AG10803 (cell line): ENCODE data around the gene AEBP2.
"Not testable (repeated sequence)": the region's sequence is repeated elsewhere in the genome, so short reads cannot be mapped to it uniquely, and the experiment has no call there.

ENCODE experiments used
- DNase-seq: peaks from one replicate; pipeline ENCODE4 v3.0.0; 2010; ENCODE audit warnings: low read depth
- H3K4me3 ChIP-seq: 2 replicates; pipeline ENCODE4 v1.5.1; 2011; ENCODE audit warnings: mild to moderate bottlenecking, low read length, control low read depth
- TF ChIP-seq, protein P1 (sequence below): conservative IDR thresholded peaks from 2 replicates; pipeline ENCODE4 v1.5.1; 2011; ENCODE audit warnings: mild to moderate bottlenecking, low read length, control low read depth, inconsistent platforms

AEBP2 gene

DNA sequence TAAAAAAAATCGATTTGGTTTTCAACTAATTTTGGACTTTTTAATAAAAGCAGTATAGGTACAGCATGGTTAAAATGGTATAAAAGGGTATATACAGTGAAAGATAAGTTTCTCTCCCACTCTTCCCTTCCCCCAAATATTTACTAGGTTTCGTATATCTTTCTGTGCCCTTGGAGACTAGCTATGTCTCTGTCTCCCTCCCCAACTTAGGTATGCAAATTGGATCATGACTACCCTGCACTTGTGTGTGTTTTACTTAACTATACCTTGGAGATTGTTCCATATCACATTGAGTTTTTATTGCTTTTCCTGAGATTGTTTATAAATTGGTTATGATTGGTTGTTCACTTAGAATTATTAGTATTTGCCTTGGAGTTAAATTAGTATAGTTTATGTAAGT lies 19.4 kb downstream of the AEBP2 start:
- TF ChIP-seq, protein P1, sequence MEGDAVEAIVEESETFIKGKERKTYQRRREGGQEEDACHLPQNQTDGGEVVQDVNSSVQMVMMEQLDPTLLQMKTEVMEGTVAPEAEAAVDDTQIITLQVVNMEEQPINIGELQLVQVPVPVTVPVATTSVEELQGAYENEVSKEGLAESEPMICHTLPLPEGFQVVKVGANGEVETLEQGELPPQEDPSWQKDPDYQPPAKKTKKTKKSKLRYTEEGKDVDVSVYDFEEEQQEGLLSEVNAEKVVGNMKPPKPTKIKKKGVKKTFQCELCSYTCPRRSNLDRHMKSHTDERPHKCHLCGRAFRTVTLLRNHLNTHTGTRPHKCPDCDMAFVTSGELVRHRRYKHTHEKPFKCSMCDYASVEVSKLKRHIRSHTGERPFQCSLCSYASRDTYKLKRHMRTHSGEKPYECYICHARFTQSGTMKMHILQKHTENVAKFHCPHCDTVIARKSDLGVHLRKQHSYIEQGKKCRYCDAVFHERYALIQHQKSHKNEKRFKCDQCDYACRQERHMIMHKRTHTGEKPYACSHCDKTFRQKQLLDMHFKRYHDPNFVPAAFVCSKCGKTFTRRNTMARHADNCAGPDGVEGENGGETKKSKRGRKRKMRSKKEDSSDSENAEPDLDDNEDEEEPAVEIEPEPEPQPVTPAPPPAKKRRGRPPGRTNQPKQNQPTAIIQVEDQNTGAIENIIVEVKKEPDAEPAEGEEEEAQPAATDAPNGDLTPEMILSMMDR: no peak
- DNase-seq: no peak
- no peak overlapping the region for H3K4me3 ChIP-seq

DNA sequence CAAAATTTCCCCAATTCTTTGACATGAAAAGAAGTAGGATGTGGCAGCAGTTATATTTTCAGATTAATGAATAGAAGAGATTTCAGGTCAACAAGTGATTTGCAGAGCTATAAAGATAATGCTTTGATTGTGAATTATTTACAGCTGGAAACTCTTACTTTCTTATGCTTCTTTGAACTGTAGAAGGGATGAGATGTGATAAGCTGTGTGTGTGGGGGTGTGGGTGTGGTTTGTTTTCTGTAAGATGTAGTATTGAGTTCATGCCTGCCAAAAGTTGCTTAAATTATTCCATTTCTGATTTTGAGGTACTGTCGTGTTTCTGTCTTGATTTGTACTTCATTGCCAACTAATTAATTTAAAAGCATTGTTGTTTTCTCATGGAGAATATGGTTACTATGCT lies 22.7 kb downstream of the AEBP2 start:
- DNase-seq: no peak
- H3K4me3 ChIP-seq: no peak overlapping the region
- TF ChIP-seq, protein P1: no peak

DNA sequence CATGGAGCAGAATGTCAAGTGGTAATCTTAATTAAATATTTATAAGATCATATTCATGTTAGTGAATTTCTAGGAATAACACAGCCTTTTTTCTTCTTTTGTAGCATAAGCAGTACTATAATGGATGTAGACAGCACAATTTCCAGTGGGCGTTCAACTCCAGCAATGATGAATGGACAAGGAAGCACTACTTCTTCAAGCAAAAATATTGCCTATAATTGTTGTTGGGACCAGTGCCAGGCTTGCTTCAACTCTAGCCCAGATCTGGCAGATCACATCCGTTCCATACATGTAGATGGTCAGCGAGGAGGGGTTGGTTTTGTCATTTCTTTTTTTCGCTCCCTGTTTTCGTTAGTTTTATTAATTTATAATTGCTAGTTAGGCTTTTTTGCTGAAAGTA lies 23.1 kb downstream of the AEBP2 start:
- no peak for DNase-seq
- H3K4me3 ChIP-seq: no peak overlapping the region
- TF ChIP-seq, protein P1: no peak

DNA sequence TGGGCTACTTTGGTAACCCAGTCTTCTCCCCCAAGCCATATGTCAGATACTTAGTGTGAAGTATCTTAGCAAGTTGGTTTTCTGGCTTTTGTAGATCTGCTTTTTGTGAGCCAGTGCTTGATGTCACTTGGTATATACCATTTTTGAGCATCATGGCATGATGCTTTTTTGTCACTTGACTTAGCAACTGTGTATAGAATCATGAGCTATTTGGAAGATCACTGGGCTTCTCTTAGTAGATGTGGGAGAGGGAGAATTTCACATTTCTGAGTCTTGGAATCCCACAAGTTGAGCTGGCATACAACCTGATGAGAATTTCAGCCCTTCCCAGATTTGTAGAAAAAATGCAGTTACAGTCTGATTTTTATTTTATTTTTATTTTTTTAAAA lies 24.9 kb downstream of the AEBP2 start:
- TF ChIP-seq, protein P1: no peak
- H3K4me3 ChIP-seq: no peak overlapping the region
- no peak for DNase-seq

DNA sequence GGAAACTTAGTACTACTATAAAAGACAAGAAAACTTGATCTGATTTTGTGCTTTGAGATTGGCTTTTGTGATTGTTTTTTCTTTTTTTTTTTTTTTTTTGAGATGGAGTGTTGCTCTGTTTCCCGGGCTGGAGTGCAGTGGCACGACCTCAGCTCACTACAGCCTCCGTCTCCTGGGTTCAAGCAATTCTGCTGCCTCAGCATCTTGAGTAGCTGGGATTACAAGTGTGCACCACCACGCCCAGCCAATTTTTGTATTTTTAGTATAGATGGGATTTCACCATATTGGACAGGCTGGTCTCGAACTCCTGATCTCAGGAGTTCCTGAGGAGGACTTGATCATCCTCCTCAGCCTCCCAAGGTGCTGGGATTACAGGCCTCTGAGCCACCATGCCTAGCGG lies 26.4 kb downstream of the AEBP2 start:
- TF ChIP-seq, protein P1: no peak
- DNase-seq: no peak
- no peak overlapping the region for H3K4me3 ChIP-seq

DNA sequence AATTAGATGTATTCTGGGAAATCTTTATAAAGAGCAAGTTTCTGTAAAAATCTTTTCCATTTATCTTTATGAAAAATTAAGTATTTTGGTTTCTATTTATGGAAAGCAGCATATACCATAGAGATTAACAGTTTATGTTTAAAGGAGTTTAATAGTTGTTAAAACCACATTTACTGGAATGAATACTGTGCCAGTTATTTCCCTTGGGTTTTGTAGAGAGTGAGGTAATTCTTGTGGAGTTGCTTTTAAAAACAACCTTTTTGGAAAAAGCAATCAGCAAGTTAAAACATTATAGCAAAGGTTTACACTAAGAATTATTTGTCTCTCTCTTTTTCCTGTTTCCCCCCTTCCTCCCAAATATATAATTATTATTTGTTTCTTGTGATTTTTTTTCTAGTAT lies 34.9 kb downstream of the AEBP2 start:
- H3K4me3 ChIP-seq: no peak overlapping the region
- peak; percentile 13 for DNase-seq
- TF ChIP-seq, protein P1: no peak

DNA sequence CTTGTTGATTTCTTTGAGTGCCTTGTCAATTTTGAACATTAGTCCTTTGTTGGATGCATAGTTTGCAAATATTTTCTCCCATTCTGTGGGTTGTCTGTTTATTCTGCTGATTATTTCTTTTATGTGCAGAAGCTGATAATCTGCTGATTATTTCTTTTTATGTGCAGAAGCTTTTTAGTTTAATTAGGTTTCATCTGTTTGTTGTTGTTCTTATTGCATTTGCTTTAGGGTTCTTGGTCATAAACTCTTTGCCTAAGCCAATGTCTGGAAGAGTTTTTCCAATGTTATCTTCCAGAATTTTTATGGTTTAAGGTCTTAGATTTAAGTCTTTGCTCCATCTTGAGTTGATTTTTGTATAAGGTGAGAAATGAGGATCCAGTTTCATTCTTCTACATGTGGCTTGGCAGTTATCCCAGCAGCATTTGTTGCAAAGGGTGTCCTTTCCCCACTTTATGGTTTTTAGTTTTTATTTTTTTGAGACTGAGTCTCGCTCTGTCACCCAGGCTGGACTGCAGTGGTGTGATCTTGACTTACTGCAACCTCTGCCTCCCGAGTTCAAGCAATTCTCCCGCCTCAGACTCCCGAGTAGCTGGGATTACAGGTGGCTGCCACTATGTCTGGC lies 36.7 kb downstream of the AEBP2 start:
- not testable (repeated sequence) for H3K4me3 ChIP-seq
- DNase-seq: peak; percentile 24

DNA sequence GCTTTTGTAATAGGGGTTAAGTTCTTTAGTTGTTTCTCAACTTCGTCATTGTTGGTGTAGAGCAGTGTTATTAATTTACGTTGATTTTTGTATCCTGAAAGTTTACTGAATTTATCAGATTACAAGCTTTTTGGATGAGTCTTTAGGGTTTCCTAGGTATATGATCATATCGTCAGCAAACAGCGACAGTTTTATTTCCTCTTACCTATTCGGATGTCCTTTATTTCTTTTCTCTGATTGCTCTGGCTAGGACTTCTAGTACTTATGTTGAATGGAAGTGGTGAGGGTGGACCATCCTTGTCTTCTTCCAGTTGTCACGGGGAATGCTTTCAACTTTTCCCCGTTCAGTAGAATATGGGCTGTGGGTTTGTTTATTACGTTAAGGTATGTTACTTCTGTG lies 37.8 kb downstream of the AEBP2 start:
- TF ChIP-seq, protein P1: no peak
- DNase-seq: no peak
- no peak overlapping the region for H3K4me3 ChIP-seq
